Right lobe of liver (tissue), 4 donors: Measurements from ENCODE around the gene GATD1.

Source experiments
- POLR2A ChIP-seq: fragments of 450-650 bp; IDR thresholded peaks from one replicate; pipeline ENCODE4 v1.6.1; 2017; ENCODE audit warnings: antibody characterized with exemption, mild to moderate bottlenecking
- TF ChIP-seq, protein P1 (sequence below), 4 donors: fragments of 200-600 bp in 3 of 4; fragments of 450-650 bp in 1 of 4; IDR thresholded peaks; one replicate each; pipeline versions ENCODE4 v1.5.1 to v1.8.0; 2016 to 2022; ENCODE audit warnings: antibody characterized with exemption in 4 of 4, mild to moderate bottlenecking in 2 of 4
- donor health status: DM: no; HTN: no; CAD: no.
- donor health status: DM: no; HTN: no; CAD: no.
- donor health status: DM: no; HTN: yes; CAD: no.

DNA sequence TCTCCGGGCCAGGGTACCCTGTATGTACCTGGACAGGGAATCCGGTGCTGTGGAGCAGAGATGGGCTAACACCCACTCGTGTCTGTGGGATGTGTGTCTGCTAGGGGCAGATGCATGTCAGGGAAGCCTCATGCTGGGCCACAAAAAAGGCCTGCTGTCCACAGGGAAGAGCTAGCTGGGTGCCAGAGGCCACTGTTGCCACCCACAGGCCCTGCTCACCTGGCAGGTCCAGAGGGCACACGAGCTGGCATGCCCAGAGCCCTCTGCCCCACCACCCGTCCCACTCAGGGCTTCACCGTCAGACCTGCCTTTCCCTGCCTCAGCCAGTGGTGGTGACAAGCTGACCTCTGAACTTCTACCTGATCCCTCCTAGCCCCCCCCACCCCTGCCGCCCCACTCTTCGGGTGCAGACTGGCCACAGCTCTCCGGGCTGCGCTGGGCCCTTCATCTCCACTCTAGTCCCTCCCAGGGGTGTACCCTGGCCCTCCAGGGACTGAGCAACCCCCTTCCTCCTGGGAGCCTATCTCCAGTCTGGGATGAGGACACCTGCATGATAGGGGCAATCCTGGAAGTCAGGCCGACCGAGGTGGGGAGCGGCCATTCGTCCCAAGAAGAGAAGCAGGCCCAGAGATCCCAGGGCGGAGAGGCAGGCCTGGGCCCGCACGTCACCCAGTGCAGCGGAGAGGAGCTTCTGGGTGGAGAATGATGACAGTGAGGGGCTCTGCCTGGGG, 19.4 kb upstream of the GATD1 start:
- TF ChIP-seq, protein P1, sequence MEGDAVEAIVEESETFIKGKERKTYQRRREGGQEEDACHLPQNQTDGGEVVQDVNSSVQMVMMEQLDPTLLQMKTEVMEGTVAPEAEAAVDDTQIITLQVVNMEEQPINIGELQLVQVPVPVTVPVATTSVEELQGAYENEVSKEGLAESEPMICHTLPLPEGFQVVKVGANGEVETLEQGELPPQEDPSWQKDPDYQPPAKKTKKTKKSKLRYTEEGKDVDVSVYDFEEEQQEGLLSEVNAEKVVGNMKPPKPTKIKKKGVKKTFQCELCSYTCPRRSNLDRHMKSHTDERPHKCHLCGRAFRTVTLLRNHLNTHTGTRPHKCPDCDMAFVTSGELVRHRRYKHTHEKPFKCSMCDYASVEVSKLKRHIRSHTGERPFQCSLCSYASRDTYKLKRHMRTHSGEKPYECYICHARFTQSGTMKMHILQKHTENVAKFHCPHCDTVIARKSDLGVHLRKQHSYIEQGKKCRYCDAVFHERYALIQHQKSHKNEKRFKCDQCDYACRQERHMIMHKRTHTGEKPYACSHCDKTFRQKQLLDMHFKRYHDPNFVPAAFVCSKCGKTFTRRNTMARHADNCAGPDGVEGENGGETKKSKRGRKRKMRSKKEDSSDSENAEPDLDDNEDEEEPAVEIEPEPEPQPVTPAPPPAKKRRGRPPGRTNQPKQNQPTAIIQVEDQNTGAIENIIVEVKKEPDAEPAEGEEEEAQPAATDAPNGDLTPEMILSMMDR (IDR thresholded peaks at IDR 0.05): no peak
- TF ChIP-seq POLR2A: no peak
